GM23248 (cell line): ENCODE measurements around the gene PRRX1. TPM values are rescaled to one million over a fixed set of nuclear protein-coding genes. Genes with fewer than 3 reads are reported as not detected.

Experiments used
- DNase-seq: peaks from one replicate; pipeline ENCODE4 v3.0.0-alpha.2; 2015
- H2AFZ ChIP-seq: fragments of 200-600 bp; sonication (generic); 2 replicates; pipeline ENCODE4 v1.6.1; 2016; ENCODE audit warnings: antibody characterized with exemption
- H3F3A ChIP-seq: fragments of 200-600 bp; sonication (generic); 2 replicates; pipeline ENCODE4 v1.6.1; 2016; ENCODE audit warnings: mild to moderate bottlenecking, antibody characterized with exemption, mixed run types; ENCODE audit not compliant: insufficient read depth
- H3K27ac ChIP-seq: fragments of 200-600 bp; sonication (generic); 2 replicates; pipeline ENCODE4 v1.5.1; 2016; ENCODE audit warnings: mild to moderate bottlenecking
- H3K27me3 ChIP-seq: fragments of 200-600 bp; sonication (generic); replicated peaks from 2 replicates; pipeline ENCODE4 v1.6.1; 2016; ENCODE audit warnings: mild to moderate bottlenecking; ENCODE audit not compliant: insufficient read depth
- H3K36me3 ChIP-seq: fragments of 200-600 bp; sonication (generic); 2 replicates; pipeline ENCODE4 v1.6.1; 2016; ENCODE audit warnings: low read depth, mild to moderate bottlenecking
- H3K4me1 ChIP-seq: fragments of 200-600 bp; sonication (generic); 2 replicates; pipeline ENCODE4 v1.6.1; 2016; ENCODE audit warnings: mild to moderate bottlenecking; ENCODE audit not compliant: insufficient read depth
- H3K4me2 ChIP-seq: fragments of 200-600 bp; sonication (generic); one replicate; pipeline ENCODE4 v1.6.1; 2016; ENCODE audit warnings: mild to moderate bottlenecking; ENCODE audit not compliant: unreplicated experiment
- H3K4me3 ChIP-seq: fragments of 200-600 bp; sonication (generic); 2 replicates; pipeline ENCODE4 v1.5.1; 2016; ENCODE audit warnings: mild to moderate bottlenecking
- H3K79me2 ChIP-seq: fragments of 200-600 bp; sonication (generic); 2 replicates; pipeline ENCODE4 v1.6.1; 2016; ENCODE audit warnings: mild to moderate bottlenecking; ENCODE audit not compliant: insufficient read depth
- H3K9ac ChIP-seq: fragments of 200-600 bp; sonication (generic); 2 replicates; pipeline ENCODE4 v1.6.1; 2016; ENCODE audit warnings: mild to moderate bottlenecking
- H3K9me2 ChIP-seq: fragments of 200-600 bp; sonication (generic); 2 replicates; pipeline ENCODE4 v1.6.1; 2016; ENCODE audit warnings: mixed run types, mild to moderate bottlenecking, moderate library complexity; ENCODE audit not compliant: insufficient read depth
- H3K9me3 ChIP-seq: fragments of 200-600 bp; sonication (generic); one replicate; pipeline ENCODE4 v1.6.1; 2017; ENCODE audit warnings: low read depth
- H4K20me1 ChIP-seq: fragments of 200-600 bp; sonication (generic); 2 replicates; pipeline ENCODE4 v1.6.0; 2016; ENCODE audit not compliant: insufficient read depth
- EZH2 ChIP-seq: fragments of 200-600 bp; sonication (generic); IDR thresholded peaks from 2 replicates; pipeline ENCODE4 v1.6.1; 2018; ENCODE audit warnings: antibody characterized with exemption, mild to moderate bottlenecking; ENCODE audit not compliant: insufficient read depth, poor library complexity, severe bottlenecking
- EZH2phosphoT487 ChIP-seq: fragments of 200-600 bp; sonication (generic); IDR thresholded peaks from 2 replicates; pipeline ENCODE4 v1.6.1; 2018; ENCODE audit warnings: antibody characterized with exemption, moderate library complexity, mild to moderate bottlenecking, low read depth; ENCODE audit not compliant: insufficient read depth
- WGBS, 2 experiments: methylation state at CpG; one replicate each; pipeline ENCODE4 v1.1.6; 2015 to 2017; ENCODE audit warnings: low lambda C conversion rate in 2 of 2, low coverage in 1 of 2; ENCODE audit errors: missing lambda C conversion rate in 2 of 2; 5-methylcytosine and 5-hydroxymethylcytosine counted together
- in situ Hi-C: fragments of 300-500 bp; cut with MboI; formaldehyde crosslinking; loops from 2 replicates; pipeline ENCODE4 v1.15.0; 2020
- polyA plus RNA-seq: library from polyadenylated mRNA; unstranded; fragments of >200 nt; fragmentation: Nextera tagmentation; extraction: Ambion mirVana; gene quantifications from 2 replicates; pipeline ENCODE4 v1.2.1, GENCODE V29; 2016
- total RNA-seq: library from RNA; depleted of rRNA; stranded (reverse); fragments of >200 nt; shearing (Covaris generic); gene quantifications from 2 replicates; pipeline ENCODE4 v1.2.3, GENCODE V29; 2014

Gene PRRX1
- total and polyA plus RNA-seq, 2 experiments from 2014 or later: 40.1 to 191 TPM

DNA sequence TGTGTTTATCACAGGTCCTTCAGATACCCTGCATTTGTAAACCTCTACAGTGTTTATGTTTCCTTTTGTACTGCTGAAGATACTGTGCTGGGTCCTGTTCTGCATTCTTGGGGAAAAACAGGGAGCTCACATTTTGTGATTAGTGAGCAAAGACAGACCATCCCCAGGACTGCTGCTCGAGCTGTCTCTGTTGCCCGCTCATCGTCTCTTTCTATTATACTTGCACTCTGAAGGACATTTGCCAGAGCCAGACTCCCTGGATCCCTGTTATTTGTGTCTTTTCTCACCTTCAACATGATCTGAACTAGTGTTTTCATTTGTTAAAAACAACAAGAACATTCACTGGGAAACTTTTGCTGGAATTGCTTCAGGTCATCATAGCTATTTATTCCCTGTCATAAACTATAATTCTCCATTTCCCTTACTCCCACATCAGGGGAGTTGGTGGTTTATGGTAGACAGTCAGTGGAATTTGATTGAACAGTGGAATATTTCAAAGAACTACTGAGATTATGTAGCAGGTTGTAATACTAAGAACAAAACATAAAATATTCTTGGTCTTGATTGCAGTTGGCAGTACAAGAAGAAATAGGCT is 53.0 kb downstream of the PRRX1 start:
- Histone ChIP-seq H3K79me2 (peaks cover 99% of the 10 kb centered on the region), H3K4me3 (no peak overlapping the region), H3F3A (peaks cover 35% of the 10 kb centered on the region), H3K9ac (no peak overlapping the region), H4K20me1 (no peaks in the 10 kb centered on the region), H3K27me3 (no peaks in the 10 kb centered on the region), H3K4me1 (peaks cover 48% of the 10 kb centered on the region), H3K36me3 (peaks cover 35% of the 10 kb centered on the region), H3K9me3 (no peaks in the 10 kb centered on the region), H2AFZ (no peak overlapping the region), H3K9me2 (no peaks in the 10 kb centered on the region), H3K27ac (no peak overlapping the region), H3K4me2 (no peak overlapping the region)
- in situ Hi-C loops: no loop called here
- DNase-seq: no peak
- 80 to 83% methylated on average over 3 of the region's 3 CpGs for WGBS, 2 experiments
- TF ChIP-seq EZH2: no peak
- TF ChIP-seq EZH2phosphoT487: no peak

DNA sequence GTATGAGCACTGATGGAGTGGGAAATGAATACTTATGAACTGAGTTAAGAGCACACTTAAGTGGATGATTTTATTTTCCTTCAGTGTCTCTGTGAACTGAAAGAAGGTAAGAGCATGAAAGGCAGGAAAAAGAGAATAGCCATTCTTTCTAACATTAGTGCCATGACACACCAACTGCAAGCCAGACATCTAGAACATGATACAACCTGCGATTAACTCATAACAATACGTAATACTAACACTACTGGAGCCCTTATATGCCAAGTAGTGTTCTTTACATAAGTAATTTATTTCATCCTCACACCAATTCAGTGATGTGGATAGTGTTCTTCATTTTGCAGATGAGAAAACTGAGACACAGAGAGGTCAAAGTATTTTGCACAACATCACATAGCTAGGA is 56.7 kb downstream of the PRRX1 start:
- WGBS, 2 experiments: 86 to 88% methylated on average over 2 of the region's 2 CpGs
- in situ Hi-C loops: no loop called here
- no peak overlapping the region for H3K4me3 ChIP-seq
- no peaks in the 10 kb centered on the region for H4K20me1 ChIP-seq
- peaks cover 100% of the 10 kb centered on the region for H3K79me2 ChIP-seq
- H3K27ac ChIP-seq: no peak overlapping the region
- peaks cover 31% of the 10 kb centered on the region for H3F3A ChIP-seq
- no peaks in the 10 kb centered on the region for H3K27me3 ChIP-seq
- no peak overlapping the region for H2AFZ ChIP-seq
- peaks cover 13% of the 10 kb centered on the region for H3K4me1 ChIP-seq
- H3K9ac ChIP-seq: no peak overlapping the region
- no peak for TF ChIP-seq EZH2
- no peak for TF ChIP-seq EZH2phosphoT487
- DNase-seq: no peak
- peaks cover 66% of the 10 kb centered on the region for H3K36me3 ChIP-seq
- no peaks in the 10 kb centered on the region for H3K9me3 ChIP-seq
- H3K9me2 ChIP-seq: no peaks in the 10 kb centered on the region
- no peak overlapping the region for H3K4me2 ChIP-seq

DNA sequence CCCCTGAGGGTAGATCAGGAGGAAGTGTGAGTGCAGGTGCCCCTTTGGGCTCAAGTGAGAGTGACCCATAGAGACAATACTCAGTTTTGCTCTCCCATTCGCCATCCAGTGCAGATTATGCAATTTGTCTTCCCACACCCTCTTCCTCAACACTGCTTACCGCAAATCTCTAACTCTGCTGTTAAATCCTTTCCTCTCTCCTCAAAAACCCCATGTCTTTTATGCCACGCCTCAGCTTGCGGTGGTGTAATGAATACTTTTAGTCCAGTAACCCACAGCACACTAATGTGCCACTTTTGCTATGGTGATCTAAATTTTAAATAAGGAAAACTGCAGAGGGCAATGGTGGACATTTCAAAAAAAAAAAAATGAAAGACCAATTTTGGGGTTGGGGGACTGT is 57.7 kb downstream of the PRRX1 start:
- Histone ChIP-seq H4K20me1 (no peaks in the 10 kb centered on the region), H3K9ac (no peak overlapping the region), H3K4me1 (peaks cover 7% of the 10 kb centered on the region; the same call in 1 of the 2 replicates), H3K9me2 (no peaks in the 10 kb centered on the region), H2AFZ (no peak overlapping the region), H3K79me2 (peaks cover 100% of the 10 kb centered on the region), H3K27ac (no peak overlapping the region), H3K36me3 (peaks cover 75% of the 10 kb centered on the region), H3K27me3 (no peaks in the 10 kb centered on the region), H3K9me3 (no peaks in the 10 kb centered on the region), H3K4me3 (no peak overlapping the region), H3F3A (peaks cover 29% of the 10 kb centered on the region), H3K4me2 (no peak overlapping the region)
- in situ Hi-C loops: no loop called here
- 91 to 95% methylated on average over 4 of the region's 4 CpGs for WGBS, 2 experiments
- DNase-seq: no peak
- no peak for TF ChIP-seq EZH2phosphoT487
- no peak for TF ChIP-seq EZH2

DNA sequence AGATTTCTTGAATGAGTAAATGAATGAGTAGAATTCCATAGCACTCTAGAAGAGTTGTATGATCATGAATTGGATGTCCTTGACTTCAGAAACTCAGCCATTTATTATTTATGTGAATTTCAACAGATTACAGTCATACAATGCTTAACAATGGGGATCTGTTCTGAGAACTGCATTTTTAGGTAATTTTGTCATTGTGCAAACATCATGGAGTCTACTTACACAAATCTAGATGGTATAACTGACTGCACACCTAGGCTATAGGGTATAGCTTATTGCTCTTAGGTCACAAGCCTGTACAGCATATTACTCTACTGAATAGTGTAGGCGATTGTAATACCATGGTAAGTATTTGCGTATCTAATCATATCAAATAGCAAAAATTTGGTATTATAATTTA is 59.6 kb downstream of the PRRX1 start:
- Histone ChIP-seq H3K9ac (no peak overlapping the region), H3K79me2 (peaks cover 100% of the 10 kb centered on the region), H3F3A (peaks cover 44% of the 10 kb centered on the region), H3K9me2 (no peaks in the 10 kb centered on the region), H3K9me3 (no peaks in the 10 kb centered on the region), H3K4me1 (no peaks in the 10 kb centered on the region), H3K27ac (no peak overlapping the region), H3K4me3 (no peak overlapping the region), H3K4me2 (no peak overlapping the region), H2AFZ (no peak overlapping the region), H3K27me3 (no peaks in the 10 kb centered on the region), H3K36me3 (peaks cover 86% of the 10 kb centered on the region), H4K20me1 (no peaks in the 10 kb centered on the region)
- DNase-seq: no peak
- 95 to 98% methylated on average over 2 of the region's 2 CpGs for WGBS, 2 experiments
- in situ Hi-C loops: no loop called here
- TF ChIP-seq EZH2phosphoT487 (no peak), EZH2 (no peak)

DNA sequence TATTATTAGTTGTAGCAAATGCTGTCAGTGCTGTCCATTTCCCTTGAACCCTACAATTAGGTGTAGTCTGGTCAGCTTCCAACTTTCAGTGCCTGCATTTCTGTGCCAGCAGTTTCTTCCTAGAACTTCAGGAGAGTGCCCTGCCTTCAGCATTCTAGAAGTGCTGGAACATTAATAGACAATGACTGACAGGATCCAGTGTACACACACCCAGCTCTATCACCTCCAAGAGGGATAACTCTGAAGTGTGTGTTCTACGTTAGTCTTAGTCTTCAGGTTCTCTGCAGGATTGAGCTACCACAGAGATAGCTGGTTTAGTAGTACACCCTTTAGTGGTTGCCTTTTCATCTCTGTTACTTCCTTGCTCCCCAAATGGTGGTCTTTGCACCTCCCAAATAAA is 61.4 kb downstream of the PRRX1 start:
- no peaks in the 10 kb centered on the region for H3K9me3 ChIP-seq
- H3K4me1 ChIP-seq: peaks cover 15% of the 10 kb centered on the region
- 74 to 84% methylated on average over 1 of the region's 1 CpG for WGBS, 2 experiments
- in situ Hi-C loops: no loop called here
- no peak overlapping the region for H3K4me3 ChIP-seq
- H3K9me2 ChIP-seq: no peaks in the 10 kb centered on the region
- DNase-seq: no peak
- no peak overlapping the region for H3K9ac ChIP-seq
- no peak overlapping the region for H3K27ac ChIP-seq
- TF ChIP-seq EZH2: no peak
- TF ChIP-seq EZH2phosphoT487: no peak
- H4K20me1 ChIP-seq: no peaks in the 10 kb centered on the region
- H2AFZ ChIP-seq: no peak overlapping the region
- H3K79me2 ChIP-seq: peaks cover 92% of the 10 kb centered on the region
- H3K27me3 ChIP-seq: no peaks in the 10 kb centered on the region
- H3K4me2 ChIP-seq: no peak overlapping the region
- H3K36me3 ChIP-seq: peaks cover 79% of the 10 kb centered on the region
- peaks cover 62% of the 10 kb centered on the region for H3F3A ChIP-seq
